Neural crest cell (in vitro differentiated cells): ENCODE data around the gene MYH15. TPM values are rescaled to one million over a fixed set of nuclear protein-coding genes. Genes with fewer than 3 reads are reported as not detected.

Source experiments
- DNase-seq: peaks from one replicate; pipeline ENCODE4 v3.0.0; 2021; ENCODE audit warnings: low read depth, mixed read lengths, low spot score
- H3K27ac Mint-ChIP-seq: one replicate; pipeline ENCODE4 v1.8.0; 2021; ENCODE audit warnings: mild to moderate bottlenecking, mixed read lengths; ENCODE audit not compliant: unreplicated experiment
- H3K27me3 Mint-ChIP-seq: 2 replicates; pipeline ENCODE4 v1.8.0; 2021; ENCODE audit warnings: low read depth, mild to moderate bottlenecking, mixed read lengths
- H3K36me3 Mint-ChIP-seq: 2 replicates; pipeline ENCODE4 v1.8.0; 2021; ENCODE audit warnings: low read depth, mild to moderate bottlenecking, mixed read lengths
- H3K4me1 Mint-ChIP-seq: 2 replicates; pipeline ENCODE4 v1.8.0; 2021; ENCODE audit warnings: mixed read lengths
- H3K4me3 Mint-ChIP-seq: one replicate; pipeline ENCODE4 v1.8.0; 2021; ENCODE audit warnings: mild to moderate bottlenecking, mixed read lengths
- H3K9me3 Mint-ChIP-seq: 2 replicates; pipeline ENCODE4 v1.8.0; 2021; ENCODE audit warnings: mixed read lengths
- CTCF ChIP-seq: fragments of 200-600 bp; sonication (generic); conservative IDR thresholded peaks from 2 replicates; pipeline ENCODE4 v1.5.0; 2021; ENCODE audit warnings: antibody characterized with exemption, mild to moderate bottlenecking
- total RNA-seq: library from RNA; stranded (reverse); gene quantifications from 2 replicates; pipeline ENCODE4 v1.2.1, GENCODE V29; 2021

MYH15 gene
- total RNA-seq, 1 donor from 2014 or later: 0.16 TPM

- Mint-ChIP-seq H3K4me3 (no peak overlapping the region), H3K27ac (no peak overlapping the region), H3K9me3 (no peaks in the 10 kb centered on the region), H3K27me3 (no peaks in the 10 kb centered on the region), H3K36me3 (no peaks in the 10 kb centered on the region), H3K4me1 (peaks cover 6% of the 10 kb centered on the region)
- no peak for DNase-seq
- no peak for TF ChIP-seq CTCF
These were observed 16.5 kb downstream of the MYH15 start for GRCh38 chr3:108493862-108494261.

- Mint-ChIP-seq H3K9me3 (no peaks in the 10 kb centered on the region), H3K4me1 (peaks cover 17% of the 10 kb centered on the region), H3K27me3 (no peaks in the 10 kb centered on the region), H3K27ac (no peak overlapping the region), H3K4me3 (no peak overlapping the region), H3K36me3 (no peaks in the 10 kb centered on the region)
- no peak for DNase-seq
- no peak for TF ChIP-seq CTCF
These were observed 18.9 kb downstream of the MYH15 start for GRCh38 chr3:108491456-108491855.

- Mint-ChIP-seq H3K4me3 (no peak overlapping the region), H3K4me1 (peaks cover 21% of the 10 kb centered on the region), H3K27me3 (no peaks in the 10 kb centered on the region), H3K27ac (no peak overlapping the region), H3K9me3 (no peaks in the 10 kb centered on the region), H3K36me3 (no peaks in the 10 kb centered on the region)
- peak; percentile 16 for DNase-seq
- TF ChIP-seq CTCF: peak; percentile 85
These were observed 20.6 kb downstream of the MYH15 start for GRCh38 chr3:108489776-108490175.

- Mint-ChIP-seq H3K9me3 (no peaks in the 10 kb centered on the region), H3K4me1 (peaks cover 20% of the 10 kb centered on the region), H3K36me3 (no peaks in the 10 kb centered on the region), H3K27me3 (no peaks in the 10 kb centered on the region), H3K4me3 (no peak overlapping the region), H3K27ac (no peak overlapping the region)
- no peak for DNase-seq
- no peak for TF ChIP-seq CTCF
These were observed 21.8 kb downstream of the MYH15 start for GRCh38 chr3:108488631-108489030.

DNA sequence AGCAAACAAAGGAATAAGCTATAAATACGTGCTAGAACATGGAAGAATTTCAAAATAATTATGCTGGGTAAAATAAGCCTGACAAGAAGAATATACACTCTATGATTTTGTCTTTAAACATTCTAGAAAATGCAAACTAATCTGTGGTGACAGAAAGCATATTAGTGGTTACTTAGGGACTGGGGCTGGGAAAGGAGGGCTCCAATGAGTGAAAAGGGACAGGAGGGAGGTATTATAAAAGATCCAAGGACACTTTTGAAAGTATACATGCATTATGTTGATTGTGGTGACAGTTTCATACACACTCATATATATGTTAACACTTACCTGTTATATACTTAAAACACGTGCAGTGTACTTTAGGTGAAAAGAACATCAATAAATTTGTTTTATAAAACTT lies 23.0 kb downstream of the MYH15 start:
- no peaks in the 10 kb centered on the region for H3K27me3 Mint-ChIP-seq
- no peak overlapping the region for H3K27ac Mint-ChIP-seq
- H3K4me1 Mint-ChIP-seq: peaks cover 20% of the 10 kb centered on the region
- no peak for TF ChIP-seq CTCF
- no peak overlapping the region for H3K4me3 Mint-ChIP-seq
- H3K36me3 Mint-ChIP-seq: no peaks in the 10 kb centered on the region
- DNase-seq: no peak
- H3K9me3 Mint-ChIP-seq: no peaks in the 10 kb centered on the region

DNA sequence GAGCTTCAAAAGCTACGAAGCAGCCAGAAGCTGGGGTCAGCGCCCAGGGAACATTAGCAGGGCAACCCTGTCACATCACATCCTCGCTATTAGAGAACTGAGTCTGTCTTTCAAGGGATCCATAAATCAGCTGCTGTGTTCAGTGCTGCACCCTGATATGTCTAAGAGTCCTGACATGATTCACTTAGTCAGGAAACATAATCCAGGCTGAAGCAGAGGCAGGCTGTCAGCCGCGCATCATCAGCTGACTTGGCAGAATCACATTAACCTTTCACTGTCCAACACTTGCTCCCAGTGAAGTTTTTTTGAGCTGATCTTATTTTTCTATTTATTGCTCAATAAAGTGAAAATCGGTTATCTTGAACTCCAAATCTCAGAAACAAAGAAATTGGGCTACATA lies 23.5 kb downstream of the MYH15 start:
- Mint-ChIP-seq H3K27me3 (no peaks in the 10 kb centered on the region), H3K36me3 (no peaks in the 10 kb centered on the region), H3K4me3 (no peak overlapping the region), H3K9me3 (no peaks in the 10 kb centered on the region), H3K27ac (no peak overlapping the region), H3K4me1 (peaks cover 20% of the 10 kb centered on the region)
- TF ChIP-seq CTCF: no peak
- no peak for DNase-seq
